HepG2 (cell line): ENCODE results near the gene RRP9. TPM values are rescaled to one million over a fixed set of nuclear protein-coding genes. Genes with fewer than 3 reads are reported as not detected.
A peak's percentile ranks its signal among the peaks of the same experiment; 100 is the strongest.

ENCODE experiments used
- GPBP1L1 ChIP-seq: sonication (generic); formaldehyde crosslinking; IDR thresholded peaks from 2 replicates; pipeline ENCODE4 v1.5.0; 2020; ENCODE audit warnings: mild to moderate bottlenecking, missing genetic modification reagents
- HNF4G ChIP-seq, 2 experiments: sonication (generic) in 1 of 2; formaldehyde crosslinking in 1 of 2; IDR thresholded peaks; 2 replicates each; pipeline versions ENCODE4 v1.4.0 to v1.6.1; 2011 to 2020; ENCODE audit warnings: borderline replicate concordance in 2 of 2, low read depth in 2 of 2, mild to moderate bottlenecking in 2 of 2, low read length in 1 of 2, missing genetic modification reagents in 1 of 2, moderate library complexity in 1 of 2
- HOXA9 ChIP-seq: sonication (generic); formaldehyde crosslinking; IDR thresholded peaks from 2 replicates; pipeline ENCODE4 v1.8.1; 2022; ENCODE audit warnings: missing genetic modification reagents, mild to moderate bottlenecking, moderate library complexity, borderline replicate concordance
- HOXD1 ChIP-seq: sonication (generic); formaldehyde crosslinking; IDR thresholded peaks from 2 replicates; pipeline ENCODE4 v1.5.0; 2020; ENCODE audit warnings: missing genetic modification reagents
- NR3C1 ChIP-seq: sonication (generic); formaldehyde crosslinking; IDR thresholded peaks from 2 replicates; pipeline ENCODE4 v1.4.0; 2020; ENCODE audit warnings: missing genetic modification reagents
- PAF1 ChIP-seq: IDR thresholded peaks from 2 replicates; pipeline ENCODE4 v1.6.1; 2016; ENCODE audit warnings: missing genetic modification reagents, missing compliant biosample characterization
- PAWR ChIP-seq: sonication (generic); formaldehyde crosslinking; IDR thresholded peaks from 2 replicates; pipeline ENCODE4 v1.4.0; 2020; ENCODE audit warnings: missing genetic modification reagents, mild to moderate bottlenecking, borderline replicate concordance
- PHF8 ChIP-seq: sonication (generic); formaldehyde crosslinking; IDR thresholded peaks from 2 replicates; pipeline ENCODE4 v1.5.0; 2020; ENCODE audit warnings: missing genetic modification reagents
- POLR2G ChIP-seq: fragments of 200-400 bp; formaldehyde crosslinking; IDR thresholded peaks from 2 replicates; pipeline ENCODE4 v1.6.1; 2018; ENCODE audit warnings: mild to moderate bottlenecking, low read depth, low read length, moderate library complexity
- PRDM10 ChIP-seq: sonication (generic); formaldehyde crosslinking; IDR thresholded peaks from 2 replicates; pipeline ENCODE4 v1.4.0; 2020; ENCODE audit warnings: low read depth, missing genetic modification reagents
- ZFYVE20 ChIP-seq: sonication (generic); formaldehyde crosslinking; IDR thresholded peaks from 2 replicates; pipeline ENCODE4 v1.8.0; 2023; ENCODE audit warnings: low read depth, mild to moderate bottlenecking, moderate library complexity, missing genetic modification reagents, borderline replicate concordance
- ZKSCAN1 ChIP-seq: fragments of 150-350 bp; IDR thresholded peaks from 2 replicates; pipeline ENCODE4 v1.6.1; 2014; ENCODE audit warnings: low read length
- ZMAT5 ChIP-seq: sonication (generic); formaldehyde crosslinking; IDR thresholded peaks from 2 replicates; pipeline ENCODE4 v1.5.0; 2020; ENCODE audit warnings: mild to moderate bottlenecking, low read depth, missing genetic modification reagents, borderline replicate concordance
- ZNF280B ChIP-seq: sonication (generic); formaldehyde crosslinking; IDR thresholded peaks from 2 replicates; pipeline ENCODE4 v1.5.0; 2020; ENCODE audit warnings: missing genetic modification reagents, mild to moderate bottlenecking, borderline replicate concordance
- ZNF530 ChIP-seq: sonication (generic); formaldehyde crosslinking; IDR thresholded peaks from 2 replicates; pipeline ENCODE4 v1.5.0; 2020; ENCODE audit warnings: low read depth, mild to moderate bottlenecking, missing genetic modification reagents
- ZNF644 ChIP-seq: IDR thresholded peaks from 2 replicates; pipeline ENCODE4 v1.6.1; 2016; ENCODE audit warnings: low read depth
- polyA plus RNA-seq, 8 experiments: library from polyadenylated mRNA; depleted of rRNA in 3 of 8; stranded (reverse) in 7 of 8; unstranded in 1 of 8; fragments of >200 nt; fragmentation: Illumina TruSeq in 4 of 8; extraction: Trizol in 4 of 8; gene quantifications; 2 replicates each; pipeline versions ENCODE4 v1.2.1 to v1.2.3, GENCODE V29; 2011 to 2016; ENCODE audit warnings: low read depth in 4 of 8, missing spikeins in 1 of 8, mixed read lengths in 1 of 8; ENCODE audit not compliant: insufficient read depth in 1 of 8
- total RNA-seq, 5 experiments: library from RNA; depleted of rRNA; stranded (reverse); fragments of >200 nt; fragmentation: Illumina TruSeq; extraction: Trizol; gene quantifications; 2 replicates each; pipeline ENCODE4 v1.2.3, GENCODE V29; 2016; ENCODE audit warnings: low read depth in 1 of 5

Gene RRP9
- total and polyA plus RNA-seq, 2 of the 13 experiments (the other 11 are each of a cell fraction or from before 2014, with no cell fraction given): 14.8 to 44.0 TPM

GRCh38 chr3:51982838-51983577, 41.3 kb upstream of the RRP9 start, which contains the start of gene ACY1 (continued):
- TF ChIP-seq ZMAT5 (CRISPR knock-in tag) (no peak; the same call in 1 of the 2 replicates), PHF8 (CRISPR knock-in tag) (peak; percentile 66), HNF4G (IDR thresholded peaks at IDR 0.05; ENCODE audit: borderline replicate concordance, low read depth, low read length) (peak; percentile 82), HNF4G (CRISPR knock-in tag; IDR thresholded peaks at IDR 0.05; ENCODE audit: borderline replicate concordance, low read depth) (peak; percentile 86; the same call in 1 of the 2 replicates), ZNF280B (CRISPR knock-in tag) (no peak), HOXD1 (peak; percentile 78), POLR2G (peak; percentile 99), PAWR (no peak), ZNF530 (CRISPR knock-in tag) (no peak), PAF1 (CRISPR knock-in tag) (no peak), ZNF644 (CRISPR knock-in tag) (no peak), ZFYVE20 (CRISPR knock-in tag) (no peak), GPBP1L1 (no peak), HOXA9 (CRISPR knock-in tag) (no peak), NR3C1 (CRISPR knock-in tag) (no peak), PRDM10 (CRISPR knock-in tag) (no peak; the same call in 1 of the 2 replicates), ZKSCAN1 (no peak)
